NCI-H1436 treated with DMSO at 0.1 percent for 48 hours (cell line): ENCODE data around the gene CEP250.
"Not testable (repeated sequence)": the region's sequence is repeated elsewhere in the genome, so short reads cannot be mapped to it uniquely, and the experiment has no call there.

Experiments used
- DNase-seq: peaks from one replicate; lab custom pipeline; 2025; lab: John Stamatoyannopoulos, UW

CEP250 gene

GRCh38 chr20:35497780-35498189 is 42.4 kb downstream of the CEP250 start:
- no peak for DNase-seq

DNA sequence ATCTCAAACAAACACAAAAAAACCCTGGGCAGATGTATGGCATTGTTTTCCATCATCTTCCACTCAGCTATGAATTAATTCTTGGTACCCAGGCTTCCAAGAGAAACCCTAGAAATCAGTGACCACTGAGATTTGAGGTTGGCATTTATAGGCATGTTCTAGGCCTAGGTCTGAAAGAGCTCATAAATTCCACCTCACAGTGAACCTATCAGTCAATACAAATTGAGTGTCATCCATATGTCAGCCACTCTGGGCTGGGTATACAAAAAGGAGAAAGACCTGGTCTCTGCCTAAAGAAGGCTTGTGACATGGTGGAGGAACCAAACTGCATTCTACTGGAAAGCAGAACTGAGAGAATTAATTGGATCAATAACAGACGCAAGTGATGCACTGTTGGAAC is 43.9 kb downstream of the CEP250 start:
- DNase-seq: no peak

GRCh38 chr20:35502352-35502751 is 47.0 kb downstream of the CEP250 start:
- no peak for DNase-seq

GRCh38 chr20:35503281-35503680 is 47.9 kb downstream of the CEP250 start:
- DNase-seq: no peak

DNA sequence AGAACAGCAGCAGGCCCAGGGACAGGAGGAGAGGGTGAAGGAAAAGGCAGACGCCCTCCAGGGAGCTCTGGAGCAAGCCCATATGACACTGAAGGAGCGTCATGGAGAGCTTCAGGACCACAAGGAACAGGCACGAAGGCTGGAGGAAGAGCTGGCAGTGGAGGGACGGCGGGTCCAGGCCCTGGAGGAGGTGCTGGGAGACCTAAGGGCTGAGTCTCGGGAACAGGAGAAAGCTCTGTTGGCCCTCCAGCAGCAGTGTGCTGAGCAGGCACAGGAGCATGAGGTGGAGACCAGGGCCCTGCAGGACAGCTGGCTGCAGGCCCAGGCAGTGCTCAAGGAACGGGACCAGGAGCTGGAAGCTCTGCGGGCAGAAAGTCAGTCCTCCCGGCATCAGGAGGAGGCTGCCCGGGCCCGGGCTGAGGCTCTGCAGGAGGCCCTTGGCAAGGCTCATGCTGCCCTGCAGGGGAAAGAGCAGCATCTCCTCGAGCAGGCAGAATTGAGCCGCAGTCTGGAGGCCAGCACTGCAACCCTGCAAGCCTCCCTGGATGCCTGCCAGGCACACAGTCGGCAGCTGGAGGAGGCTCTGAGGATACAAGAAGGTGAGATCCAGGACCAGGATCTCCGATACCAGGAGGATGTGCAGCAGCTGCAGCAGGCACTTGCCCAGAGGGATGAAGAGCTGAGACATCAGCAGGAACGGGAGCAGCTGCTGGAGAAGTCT is 48.6 kb downstream of the CEP250 start:
- no peak for DNase-seq

GRCh38 chr20:35504751-35505150 is 49.4 kb downstream of the CEP250 start:
- DNase-seq: no peak

DNA sequence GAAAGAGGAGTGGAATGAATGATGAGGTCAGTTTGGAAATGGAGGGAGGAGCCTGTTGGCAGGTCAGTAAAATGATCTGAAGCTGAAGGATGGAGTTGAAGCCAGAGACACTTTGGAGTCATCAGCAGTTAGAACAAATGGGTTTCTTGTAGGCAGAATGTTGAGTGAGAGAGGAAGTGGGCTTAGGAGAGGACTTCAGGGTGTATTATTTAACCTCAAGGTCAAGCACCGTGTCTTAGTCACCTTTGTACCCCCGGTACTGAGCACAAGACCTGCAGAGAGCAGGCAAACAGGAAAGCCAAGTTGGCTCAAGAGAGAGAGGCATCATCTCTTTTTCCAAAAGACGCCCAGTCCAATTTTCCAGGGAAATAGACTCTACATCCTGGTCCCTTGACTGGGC is 50.8 kb downstream of the CEP250 start:
- no peak for DNase-seq

DNA sequence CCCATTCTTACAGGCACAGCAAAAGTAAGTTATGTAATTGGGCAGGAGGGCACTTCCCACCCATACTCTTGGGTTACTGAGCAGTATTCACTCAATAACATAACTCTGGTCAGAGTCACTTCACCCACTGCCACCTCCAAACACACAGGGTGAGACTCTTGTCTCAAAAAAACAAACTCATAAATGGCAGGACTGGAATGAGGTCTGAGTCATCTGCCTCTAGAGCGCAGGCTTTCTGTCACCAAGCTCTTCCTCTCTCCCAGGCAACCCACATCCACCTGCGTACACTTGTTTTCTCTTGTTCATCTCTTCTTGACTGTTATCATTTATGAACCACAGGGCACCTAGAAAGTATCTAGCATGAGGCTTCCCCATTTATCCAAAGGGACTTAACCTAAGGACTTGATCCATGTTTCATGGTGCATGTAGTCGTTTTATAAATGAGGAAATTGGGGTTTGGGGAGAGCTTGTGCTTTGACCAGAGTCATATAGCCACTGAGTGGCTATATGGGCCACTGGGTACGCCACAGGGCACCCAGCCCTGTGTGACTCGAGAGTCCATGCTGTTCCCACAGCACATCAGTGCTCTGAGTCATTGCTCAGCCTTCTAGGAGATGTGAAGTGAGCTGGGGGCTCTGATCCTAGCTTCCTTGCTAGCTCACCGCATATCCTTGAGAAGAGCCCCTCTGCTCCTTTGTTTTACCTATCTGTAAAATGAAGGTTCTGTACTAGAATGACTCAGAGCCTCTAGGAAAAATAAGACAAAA is 51.7 kb downstream of the CEP250 start:
- no peak for DNase-seq

GRCh38 chr20:35508493-35509218 is 53.3 kb downstream of the CEP250 start:
- no peak for DNase-seq

DNA sequence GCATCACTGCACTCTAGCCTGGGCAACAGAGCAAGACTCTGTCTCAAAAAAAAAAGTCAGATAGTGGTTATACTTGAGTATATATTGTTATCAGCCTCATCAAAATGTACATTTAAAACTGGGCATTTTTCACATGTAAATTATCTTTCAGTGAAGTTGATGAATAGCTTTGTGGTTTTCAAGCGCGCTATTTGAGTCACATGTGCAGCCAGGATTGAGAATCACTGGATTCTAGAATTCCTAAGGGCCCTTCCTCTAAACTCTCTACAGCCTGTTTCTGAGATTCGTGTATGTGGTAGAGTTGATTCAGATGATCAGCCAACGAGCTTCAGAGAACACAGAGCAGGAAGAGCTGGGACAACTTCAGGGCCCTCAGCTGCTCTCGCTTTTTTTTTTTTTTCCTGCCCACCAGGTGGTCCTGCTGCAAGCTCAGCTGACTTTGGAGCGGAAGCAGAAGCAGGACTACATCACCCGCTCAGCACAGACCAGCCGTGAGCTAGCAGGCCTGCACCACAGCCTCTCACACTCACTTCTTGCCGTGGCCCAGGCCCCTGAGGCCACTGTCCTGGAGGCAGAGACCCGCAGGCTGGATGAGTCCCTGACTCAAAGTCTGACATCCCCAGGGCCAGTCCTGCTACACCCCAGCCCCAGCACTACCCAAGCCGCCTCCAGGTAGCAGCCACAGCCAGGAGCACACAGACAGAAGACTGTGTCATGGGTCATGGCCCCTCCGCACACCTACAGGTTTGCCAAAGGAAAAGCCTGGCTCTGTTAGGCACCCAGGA is 55.7 kb downstream of the CEP250 start:
- DNase-seq: no peak

DNA sequence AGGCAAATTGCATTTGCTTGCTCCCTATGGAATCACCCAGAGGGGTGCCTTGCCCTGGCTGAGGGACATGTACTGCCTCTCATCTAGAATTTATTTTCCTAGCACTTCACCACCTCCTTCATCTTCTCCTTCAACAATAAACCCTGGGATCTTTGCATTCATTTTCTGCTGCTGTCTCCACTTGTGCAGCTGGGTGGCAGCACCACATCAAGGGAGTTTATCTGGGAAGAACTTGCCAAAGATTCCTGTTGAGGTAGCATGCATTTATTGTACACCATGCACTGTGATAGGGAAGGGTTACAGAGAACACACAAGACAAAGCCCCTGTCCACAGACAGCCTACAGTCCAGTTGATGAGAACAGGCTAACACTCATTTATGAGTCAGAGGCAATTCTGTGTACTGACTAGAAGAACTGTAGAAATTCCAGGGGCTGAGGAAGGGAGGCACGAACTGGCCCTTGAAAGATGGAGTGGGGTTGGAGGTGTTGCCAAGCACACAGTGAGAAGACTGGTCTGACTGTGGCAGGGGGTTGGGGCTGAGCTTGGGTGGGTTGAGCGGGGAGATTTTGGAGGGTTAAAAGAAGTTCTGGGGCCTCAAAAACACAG is 56.5 kb downstream of the CEP250 start:
- DNase-seq: no peak

DNA sequence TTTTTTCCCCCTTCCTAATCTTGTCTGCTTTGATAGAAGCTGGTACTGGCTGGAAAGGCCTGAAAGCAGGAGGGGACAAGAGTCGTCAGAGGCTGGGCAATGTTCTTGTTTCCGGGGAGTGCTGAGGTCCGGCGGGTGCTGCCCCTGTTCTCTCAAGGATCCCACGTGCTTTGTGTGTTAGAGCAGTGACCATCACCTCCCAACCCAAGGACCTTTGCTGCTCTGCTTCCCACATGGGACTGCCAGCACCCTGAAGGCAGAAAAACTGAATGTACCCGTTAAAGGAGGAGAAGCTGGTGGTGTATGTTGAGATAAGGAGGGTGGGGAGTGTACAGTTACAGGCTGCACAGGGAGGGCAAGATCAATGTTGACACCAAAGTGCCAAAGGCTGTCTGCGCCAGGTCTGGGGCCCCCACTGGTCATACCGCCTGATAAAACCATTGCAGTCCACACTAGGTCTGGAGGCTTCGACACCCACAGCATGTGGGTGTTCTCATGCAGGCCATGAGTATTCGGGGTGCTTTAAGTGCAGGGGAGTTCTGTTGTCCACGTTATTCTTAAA is 59.1 kb downstream of the CEP250 start:
- no peak for DNase-seq

DNA sequence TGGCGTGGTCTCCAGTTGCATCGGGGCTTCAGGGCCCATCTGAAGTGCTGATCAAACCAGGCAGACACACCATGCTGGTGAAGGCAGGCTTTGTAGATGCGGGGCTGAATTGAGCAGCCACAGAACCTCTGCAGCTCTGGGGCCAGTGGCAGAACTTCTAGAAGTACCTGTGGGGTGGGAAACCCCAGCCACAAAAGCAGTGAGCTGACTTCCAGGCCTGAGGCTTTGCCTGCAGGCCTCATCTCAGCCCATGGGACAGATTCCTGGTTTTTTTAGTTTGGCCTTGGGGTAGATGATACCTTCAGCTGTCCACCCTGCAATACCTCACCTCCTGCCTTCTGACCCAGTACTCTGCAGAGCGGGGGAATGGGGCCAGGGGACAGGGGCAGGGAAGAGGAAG is 59.9 kb downstream of the CEP250 start:
- DNase-seq: no peak

DNA sequence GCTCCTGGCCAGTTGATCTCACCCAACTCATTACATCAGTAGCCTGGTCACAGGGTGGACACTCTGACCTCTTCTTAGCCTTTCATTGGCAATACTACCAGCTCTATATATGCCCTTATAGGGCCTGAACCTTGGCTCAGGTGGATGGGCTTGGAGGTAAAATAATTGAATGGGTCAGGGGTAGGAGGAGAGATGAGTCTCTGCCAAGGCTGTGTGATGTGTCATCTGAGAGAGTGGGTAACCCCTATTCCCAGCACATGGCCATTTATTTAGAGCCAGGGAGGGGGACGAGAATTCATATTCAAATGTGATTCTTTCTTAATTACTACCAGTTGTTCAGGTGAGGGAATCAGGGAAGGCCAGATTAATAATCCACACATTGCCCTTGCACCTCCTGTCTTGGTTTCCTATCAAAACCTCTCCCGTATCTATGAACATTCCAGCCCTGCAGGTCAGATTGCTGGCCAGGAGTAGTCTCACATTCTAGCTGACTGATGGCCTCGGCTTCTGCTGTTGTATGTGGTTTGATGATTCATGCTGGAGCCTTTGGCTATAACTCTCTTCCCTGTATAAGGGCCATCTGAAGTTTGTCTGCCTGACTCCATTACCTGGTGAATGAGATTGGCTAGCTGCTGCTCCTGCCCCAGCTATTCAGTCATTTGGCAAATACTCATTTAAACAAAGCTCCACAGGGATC is 60.7 kb downstream of the CEP250 start:
- DNase-seq: no peak

DNA sequence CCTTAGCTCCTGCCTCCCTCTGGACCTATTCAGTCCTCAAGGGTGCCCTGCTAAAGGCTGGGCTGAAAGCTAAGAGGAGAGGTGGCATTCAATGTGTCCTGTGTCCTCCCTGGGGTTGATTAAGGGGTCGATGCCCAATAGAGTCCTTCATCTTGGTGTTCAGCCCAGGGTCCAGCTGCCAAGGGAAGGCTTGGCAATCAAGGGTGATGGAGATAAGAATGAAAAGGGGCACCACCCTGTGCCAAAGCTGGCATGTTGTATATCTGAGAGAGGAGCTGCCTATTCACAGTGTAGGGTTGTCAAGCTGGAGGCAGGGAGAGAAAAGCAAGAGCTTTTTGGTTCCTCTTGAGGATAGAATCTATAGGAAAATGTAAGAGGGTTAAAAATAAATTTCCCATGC is 61.7 kb downstream of the CEP250 start:
- DNase-seq: no peak

- DNase-seq: not testable (repeated sequence)
Measured at GRCh38 chr20:35517767-35518166, 62.4 kb downstream of the CEP250 start.

GRCh38 chr20:35518955-35519354 is 63.6 kb downstream of the CEP250 start:
- DNase-seq: no peak

GRCh38 chr20:35523298-35523888 is 68.0 kb downstream of the CEP250 start:
- no peak for DNase-seq

DNA sequence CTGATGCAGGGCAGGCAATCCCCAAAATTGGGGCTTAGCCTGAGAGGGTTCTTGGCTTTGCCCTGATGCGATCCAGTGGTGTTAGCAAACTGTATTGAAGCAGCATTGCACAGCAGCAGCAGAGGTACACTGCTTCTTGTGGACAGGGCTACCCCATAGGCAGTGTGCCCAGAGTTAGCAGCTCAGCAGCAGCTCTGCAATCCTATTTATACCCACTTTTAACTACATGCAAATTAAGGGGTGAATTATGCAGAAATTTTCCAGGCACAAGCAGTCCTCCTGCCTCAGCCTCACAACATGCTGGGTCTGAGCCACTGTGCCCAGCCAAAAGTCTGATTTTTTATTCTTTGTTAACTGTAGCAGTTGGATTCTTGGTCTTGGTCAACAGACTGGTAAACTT is 70.2 kb downstream of the CEP250 start:
- no peak for DNase-seq

- DNase-seq: no peak
Measured at GRCh38 chr20:35527122-35527769, 71.8 kb downstream of the CEP250 start.
